IPS-NIHi7 (cell line): Measurements from ENCODE around the gene KDM3B.
"Not testable (repeated sequence)": the region's sequence is repeated elsewhere in the genome, so short reads cannot be mapped to it uniquely, and the experiment has no call there.

Experiments used
- DNase-seq: peaks from one replicate; pipeline ENCODE4 v3.0.0; 2012; ENCODE audit warnings: mixed read lengths; ENCODE audit errors: extremely low spot score

KDM3B gene

DNA sequence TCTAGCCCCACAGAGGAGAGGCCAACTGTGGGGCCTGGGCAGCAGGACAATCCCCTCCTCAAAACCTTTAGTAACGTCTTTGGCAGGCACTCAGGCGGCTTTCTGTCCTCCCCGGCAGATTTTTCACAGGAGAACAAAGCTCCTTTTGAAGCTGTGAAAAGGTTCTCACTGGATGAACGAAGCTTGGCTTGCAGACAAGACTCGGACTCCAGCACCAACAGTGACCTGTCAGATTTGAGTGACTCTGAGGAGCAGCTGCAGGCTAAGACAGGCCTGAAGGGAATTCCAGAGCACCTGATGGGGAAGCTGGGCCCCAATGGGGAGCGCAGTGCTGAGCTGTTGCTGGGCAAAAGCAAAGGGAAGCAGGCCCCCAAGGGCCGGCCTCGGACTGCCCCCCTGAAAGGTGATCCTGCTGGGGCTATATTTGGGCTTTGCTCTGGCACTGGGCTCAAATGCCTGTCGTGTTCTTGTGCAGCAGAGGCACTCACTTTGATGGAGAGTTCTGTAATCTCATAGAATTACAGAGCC lies 39.4 kb downstream of the KDM3B start:
- no peak for DNase-seq

DNA sequence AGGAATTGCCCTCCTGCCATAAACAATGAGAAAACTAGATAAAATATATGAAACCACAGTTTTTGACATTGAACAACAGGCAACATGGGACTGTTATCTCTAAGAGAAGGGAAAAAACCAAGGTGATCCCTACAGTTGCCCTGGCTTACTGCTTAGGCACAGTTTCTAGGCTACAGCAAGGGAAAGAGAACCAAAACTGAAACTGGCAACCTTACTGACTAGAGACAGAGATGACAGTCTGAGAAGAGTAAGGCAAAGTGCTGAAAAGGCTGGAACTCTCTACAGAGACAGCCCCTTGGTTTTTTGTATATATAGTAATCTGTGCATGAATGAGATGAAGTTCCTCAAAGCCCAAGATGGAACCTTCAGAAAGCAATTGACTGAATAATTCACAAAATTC lies 50.2 kb downstream of the KDM3B start:
- DNase-seq: no peak

DNA sequence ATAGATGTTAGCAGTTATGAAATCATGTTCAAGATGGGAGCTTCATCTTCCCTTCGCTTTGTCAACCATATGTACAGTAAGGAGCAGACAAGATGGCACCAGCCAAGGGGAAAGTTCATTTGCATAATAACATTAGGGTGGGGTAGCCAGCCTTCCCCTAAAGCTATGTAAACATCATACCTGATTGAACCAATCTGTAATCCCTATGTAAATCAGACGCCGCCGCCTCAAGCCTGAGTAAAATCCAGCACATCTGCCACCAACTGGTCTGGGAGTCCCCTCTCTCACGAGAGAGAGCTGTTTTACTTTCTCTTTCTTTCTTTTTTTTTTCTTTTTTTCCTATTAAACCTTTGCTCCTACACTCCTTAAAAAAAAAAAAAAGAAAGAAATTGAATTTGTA lies 55.5 kb downstream of the KDM3B start:
- no peak for DNase-seq

DNA sequence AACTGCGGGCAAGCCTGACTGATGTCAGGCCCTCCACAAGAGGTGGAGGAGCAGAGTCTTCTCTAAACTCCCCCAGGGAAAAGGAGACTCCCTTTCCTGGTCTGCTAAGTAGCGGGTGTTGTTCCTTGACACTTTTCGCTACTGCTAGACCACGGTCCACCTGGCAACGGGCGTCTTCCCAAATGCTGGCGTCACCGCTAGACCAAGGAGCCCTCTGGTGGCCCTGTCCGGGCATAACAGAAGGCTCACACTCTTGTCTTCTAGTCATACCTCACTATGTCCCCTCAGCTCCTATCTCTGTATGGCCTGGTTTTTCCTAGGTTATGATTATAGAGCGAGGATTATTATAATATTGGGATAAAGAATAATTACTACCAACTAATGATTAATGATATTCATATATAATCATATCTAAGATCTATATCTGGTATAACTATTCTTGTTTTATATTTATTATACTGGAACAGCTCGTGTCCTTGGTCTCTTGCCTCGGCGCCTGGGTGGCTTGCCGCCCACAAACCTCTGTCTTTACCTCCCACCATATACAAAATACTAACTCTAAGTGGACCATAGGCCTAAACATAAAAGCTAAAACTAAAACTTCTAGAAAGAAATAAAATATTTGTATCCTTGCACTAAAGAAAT lies 58.6 kb downstream of the KDM3B start:
- not testable (repeated sequence) for DNase-seq

DNA sequence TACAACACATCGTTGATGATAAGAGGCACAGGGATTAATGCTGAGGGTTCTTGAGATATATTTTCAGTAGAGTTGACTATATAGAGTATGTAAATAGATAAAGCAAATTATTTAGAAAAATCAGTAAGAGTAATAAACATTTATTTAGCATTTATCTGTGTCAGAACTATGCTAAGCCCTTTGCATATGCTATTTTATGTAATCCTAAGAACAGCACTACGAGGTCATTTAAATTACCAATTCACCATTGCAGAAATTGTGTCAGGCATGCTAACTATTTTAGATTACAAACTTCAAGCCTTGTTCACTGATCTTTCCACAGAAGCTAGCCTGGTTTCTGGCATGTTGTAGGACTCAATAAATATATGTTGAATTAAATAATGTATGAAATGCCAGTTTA lies 66.0 kb downstream of the KDM3B start:
- DNase-seq: no peak

DNA sequence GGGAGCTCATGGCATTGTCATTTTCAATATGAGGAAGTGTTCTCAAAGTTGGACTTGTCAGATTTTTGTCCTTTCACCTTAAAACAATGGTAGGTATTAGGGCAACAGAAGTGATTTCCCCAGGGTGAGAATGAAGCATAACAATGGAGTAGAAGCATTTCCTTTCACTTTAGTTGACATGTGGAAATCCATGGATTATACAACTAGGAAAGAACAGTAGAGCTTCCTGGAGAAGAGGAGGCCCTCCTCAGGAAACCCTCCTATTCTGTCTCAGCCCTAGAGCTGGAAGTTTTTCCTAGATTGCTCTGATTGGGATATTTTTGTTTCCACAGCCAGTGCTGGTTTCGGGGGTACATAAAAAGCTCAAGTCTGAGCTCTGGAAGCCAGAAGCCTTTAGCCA lies 72.6 kb downstream of the KDM3B start:
- no peak for DNase-seq

DNA sequence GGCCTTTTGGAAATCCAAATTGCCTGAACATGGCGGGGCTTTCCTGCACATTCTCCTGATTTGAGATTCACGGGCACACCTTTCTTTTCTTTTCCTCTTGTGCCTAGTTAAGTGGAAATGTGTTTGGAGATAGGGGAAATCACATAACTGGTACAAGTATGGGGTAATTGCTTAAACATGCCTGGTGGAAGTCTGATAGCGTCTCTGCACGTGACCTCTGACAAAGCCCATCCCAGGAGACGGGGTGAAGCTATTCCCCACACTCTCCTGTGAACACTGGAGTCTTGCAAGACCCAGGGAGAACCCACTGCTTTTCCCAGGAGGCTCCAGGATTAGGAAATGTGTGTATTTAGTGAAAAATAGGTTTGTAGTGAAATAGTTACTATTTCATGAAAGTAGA lies 83.5 kb downstream of the KDM3B start:
- no peak for DNase-seq

DNA sequence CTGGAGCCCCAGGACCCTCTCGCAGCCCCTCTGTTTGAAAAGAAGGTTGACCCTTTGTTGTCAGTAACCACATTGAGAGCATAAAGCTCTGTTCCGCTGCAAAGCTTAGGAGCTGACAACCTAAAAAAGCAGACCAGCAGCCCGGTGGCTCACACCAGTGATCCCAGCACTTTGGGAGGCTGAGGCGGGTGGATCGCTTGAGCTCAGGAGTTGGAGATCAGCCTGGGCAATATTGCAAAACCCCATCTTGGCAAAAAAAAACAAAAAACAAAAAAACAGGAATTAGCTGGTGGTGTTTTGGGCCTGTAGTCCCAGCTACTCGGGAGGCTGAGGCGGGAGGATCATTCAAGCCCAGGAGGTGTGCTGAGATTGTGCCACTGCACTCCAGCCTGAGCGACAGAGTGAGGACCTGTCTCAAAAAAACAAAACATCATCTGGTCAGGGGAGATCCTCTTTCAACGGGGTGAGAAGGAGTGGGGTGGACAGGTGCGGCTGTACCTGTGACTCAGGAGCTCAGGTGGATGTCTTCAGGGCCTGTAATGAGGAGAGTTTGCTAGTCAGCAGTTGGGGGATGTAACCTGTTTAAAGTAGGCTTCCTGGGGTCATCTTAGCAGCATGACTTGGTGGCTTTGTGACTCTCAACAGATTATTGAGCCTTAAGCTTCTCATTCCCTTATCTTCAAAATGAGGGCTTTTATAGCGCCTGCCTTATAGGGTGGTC lies 85.7 kb downstream of the KDM3B start:
- peak; percentile 38 for DNase-seq

DNA sequence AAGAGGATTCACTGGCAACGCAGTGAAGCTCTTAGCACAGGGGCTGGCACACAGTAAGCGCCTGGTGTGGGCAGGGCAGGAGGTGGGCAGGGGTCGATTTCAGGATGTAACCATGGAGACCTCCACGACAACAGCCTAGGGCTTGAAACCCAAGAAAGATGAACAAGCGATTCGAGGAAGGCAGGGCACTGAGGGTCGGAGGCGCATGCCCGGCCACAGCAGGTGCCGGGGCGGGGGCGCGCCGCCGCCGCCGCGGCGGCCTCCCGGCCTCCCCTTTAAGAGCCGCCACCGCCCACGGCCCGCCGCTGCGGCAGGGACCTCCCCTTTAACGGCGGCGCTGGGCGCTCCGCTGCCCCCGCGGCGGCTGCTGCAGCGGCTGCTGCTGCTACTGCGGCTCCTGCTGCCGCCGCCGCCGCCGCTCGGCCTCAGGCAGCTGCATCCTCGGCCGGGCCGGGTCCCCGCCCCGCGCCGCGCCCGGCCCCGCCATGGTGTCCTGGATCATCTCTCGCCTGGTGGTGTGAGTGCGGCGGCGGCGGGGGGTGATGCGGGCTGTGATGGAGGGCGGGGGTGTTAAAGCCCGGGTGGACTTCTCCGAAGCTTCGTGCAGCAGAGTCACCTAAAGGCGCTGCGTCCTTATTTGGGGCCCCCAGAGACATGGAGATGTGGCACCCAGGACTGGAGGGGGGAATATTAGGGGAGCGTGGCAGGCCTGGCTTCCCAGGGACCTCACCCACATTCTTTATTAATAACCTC lies 86.4 kb downstream of the KDM3B start, which contains the start of gene REEP2:
REEP2 (plus strand) TSS at position 334 of the 753 bp plus-strand sequence; CDS start at position 486, 152 bp downstream.
- DNase-seq: peak; percentile 93

DNA sequence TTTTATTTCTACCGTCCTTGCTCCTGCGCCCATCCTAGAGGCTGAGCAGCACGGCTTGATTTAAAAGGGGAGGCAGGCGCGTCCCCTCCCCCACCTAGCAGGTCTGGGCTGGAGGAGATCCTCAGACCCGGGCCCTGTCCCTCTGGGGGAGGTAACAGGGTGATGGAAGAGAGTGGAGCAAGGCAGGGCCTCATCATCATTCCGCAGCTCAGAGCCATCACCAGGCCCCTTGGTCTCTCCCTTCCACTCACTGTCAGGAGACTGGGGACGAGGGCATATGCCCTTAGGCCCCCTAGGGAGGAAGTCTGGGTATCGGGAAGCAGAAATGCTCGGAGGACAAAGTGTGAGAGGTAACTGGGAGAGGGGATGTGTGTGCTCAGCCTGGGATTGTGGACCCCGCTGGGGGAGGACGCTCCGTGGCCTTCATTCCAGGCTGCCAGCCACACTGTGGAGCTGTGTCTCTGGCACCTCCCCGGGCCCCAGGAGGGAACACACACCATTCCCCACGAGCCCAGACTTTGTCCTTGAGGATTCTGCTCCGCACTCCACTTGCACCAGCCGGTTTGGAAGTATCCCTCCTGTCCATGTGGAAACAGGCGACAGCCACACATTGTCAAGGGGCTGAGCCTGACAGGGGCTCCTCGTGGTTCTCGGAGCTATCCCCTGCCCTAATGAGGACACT lies 87.1 kb downstream of the KDM3B start:
- DNase-seq: peak; percentile 48

DNA sequence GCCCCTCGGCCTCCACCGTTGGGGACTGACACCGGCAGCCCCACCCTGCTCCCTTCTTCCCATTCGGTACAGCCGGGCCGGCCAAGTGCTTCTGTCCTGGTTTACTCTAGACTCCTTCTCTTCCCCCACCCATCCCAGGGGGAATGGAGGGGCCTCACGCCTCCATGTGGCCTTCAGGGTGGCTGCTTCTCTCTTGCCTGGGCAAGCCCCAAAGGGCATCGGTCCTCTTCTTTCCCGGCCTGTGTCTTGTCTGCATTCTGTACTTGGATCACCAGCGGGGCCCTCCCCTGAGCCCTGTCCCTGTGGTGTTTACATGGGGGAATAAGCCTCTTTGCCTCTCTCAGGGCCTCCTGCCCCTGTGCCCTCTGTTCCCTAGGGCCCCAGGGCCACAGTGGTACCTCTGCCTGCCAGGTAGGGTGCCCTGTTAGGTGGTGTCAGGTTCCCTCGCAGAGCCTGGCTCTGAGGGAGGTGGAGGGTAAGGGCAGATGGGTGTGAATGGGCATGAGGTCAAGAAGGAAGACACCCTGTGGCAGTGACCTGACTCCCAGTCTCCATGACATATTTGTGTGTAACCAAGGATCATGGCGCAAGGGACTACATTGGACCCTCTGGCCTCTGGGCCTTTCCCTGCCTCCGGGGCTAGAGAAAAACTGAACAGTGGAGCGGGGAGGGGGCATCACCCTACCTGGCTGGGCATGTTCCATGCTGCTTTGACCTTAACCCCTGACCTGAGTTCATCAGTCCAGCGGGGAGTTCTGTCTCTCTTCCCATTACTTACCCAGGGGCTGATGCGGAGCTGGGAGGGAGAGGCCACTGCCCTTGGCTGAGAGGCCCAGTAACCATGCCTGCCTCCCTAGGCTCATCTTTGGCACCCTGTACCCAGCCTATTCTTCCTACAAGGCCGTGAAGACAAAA lies 87.9 kb downstream of the KDM3B start:
- DNase-seq: no peak

DNA sequence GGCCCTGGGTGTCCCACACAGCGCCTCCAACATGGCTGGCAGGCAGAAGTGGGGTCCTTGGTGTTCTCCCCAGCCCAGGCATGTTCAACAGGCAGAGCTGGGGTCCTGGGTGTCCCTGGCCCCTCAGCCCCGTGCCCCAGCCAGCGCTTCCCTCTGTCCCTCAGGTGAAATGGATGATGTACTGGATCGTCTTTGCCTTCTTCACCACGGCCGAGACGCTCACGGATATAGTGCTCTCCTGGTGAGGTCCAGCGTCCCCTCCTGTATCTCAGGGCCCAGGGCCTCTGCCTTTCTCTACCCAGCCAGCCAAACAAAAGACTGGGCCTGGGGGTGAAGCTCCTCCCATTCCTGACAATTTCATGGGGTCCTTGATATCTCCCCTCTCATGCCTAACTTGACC lies 88.7 kb downstream of the KDM3B start:
- no peak for DNase-seq

DNA sequence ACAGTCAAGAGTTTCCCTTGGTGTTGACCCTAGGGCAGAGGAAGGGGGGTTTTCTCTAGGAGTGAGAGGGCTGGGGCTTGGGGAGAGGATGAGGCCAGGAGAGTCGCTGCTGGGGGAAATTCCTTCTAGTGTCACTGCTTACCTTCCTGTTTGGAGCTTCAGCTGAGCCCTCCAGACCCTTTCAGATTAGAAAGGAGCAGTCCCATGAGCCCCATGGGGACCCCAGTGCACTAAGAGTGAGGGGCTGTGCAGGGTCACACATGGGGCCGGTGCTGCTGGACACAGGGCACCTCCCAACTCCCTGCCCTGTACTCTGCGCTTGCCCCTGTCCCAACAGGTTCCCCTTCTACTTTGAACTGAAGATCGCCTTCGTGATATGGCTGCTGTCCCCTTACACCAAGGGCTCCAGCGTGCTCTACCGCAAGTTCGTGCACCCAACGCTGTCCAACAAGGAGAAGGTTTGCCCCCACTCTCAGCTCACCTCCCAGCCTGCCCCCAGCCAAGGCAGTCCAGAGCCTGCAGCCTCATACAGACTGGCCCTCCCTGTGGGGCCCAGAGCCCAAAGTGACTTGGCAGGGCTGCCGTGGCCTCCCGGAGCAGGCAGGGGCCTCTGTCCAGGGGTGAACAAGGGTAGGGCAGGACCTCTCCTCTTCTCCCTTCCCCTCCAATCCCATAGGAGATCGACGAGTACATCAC lies 91.7 kb downstream of the KDM3B start:
- no peak for DNase-seq

DNA sequence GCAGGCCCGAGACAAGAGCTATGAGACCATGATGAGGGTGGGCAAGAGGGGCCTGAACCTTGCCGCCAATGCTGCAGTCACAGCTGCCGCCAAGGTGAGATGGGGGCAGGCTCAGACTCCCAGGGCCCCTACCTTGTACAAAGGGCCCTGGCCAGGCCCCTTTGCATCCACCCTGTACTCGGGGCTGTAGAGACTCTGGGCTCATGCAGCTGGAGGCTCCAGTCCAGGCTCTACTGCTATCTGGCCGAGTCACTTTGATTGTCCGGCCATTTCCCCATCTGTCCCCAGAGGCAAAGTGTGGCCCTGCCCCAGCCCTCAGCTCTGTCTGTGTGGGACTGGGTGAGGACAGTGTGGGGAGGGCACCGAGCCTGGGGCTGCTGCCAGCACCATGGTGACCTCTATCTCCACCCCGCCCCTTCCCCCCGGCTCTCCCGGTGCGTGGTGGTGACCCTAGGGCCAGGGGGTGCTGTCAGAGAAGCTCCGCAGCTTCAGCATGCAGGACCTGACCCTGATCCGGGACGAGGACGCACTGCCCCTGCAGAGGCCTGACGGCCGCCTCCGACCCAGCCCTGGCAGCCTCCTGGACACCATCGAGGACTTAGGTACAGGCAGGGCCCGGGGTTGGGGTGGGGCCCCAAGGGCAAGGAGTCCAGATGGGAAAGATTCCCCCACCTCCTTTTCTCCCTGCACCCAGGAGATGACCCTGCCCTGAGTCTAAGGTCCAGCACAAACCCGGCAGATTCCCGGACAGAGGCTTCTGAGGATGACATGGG lies 92.5 kb downstream of the KDM3B start:
- no peak for DNase-seq

DNA sequence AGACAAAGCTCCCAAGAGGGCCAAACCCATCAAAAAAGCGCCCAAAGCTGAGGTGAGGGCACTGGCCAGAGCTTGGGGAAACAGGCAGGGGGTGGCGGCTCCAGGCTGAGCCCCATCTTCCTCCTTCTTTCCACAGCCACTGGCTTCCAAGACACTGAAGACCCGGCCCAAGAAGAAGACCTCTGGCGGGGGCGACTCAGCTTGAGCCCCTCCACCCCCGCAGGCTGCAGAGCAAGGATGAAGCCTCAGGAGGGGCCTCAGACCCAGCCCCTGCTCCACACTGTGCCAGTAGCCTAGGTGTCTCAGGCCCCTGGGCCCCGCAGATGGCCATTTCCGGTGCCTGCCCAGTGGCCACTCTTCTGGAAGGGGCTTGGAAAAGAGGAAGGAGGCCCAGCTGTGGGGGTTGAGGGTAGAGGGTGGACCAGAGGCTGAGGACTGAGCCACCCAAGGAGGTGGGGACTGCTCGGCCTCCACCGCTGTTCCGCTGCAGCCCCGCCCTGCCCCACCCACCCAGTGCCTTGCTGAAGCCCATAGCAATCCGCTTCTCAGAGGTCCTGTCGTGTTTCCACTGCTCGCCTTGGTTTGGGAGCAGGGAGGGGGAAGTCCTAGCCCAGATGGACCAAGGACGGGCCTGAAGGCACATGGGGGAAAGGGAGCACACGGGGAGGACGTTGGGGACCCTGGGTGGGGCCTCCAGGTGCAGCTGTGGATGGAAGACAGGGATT lies 93.2 kb downstream of the KDM3B start:
- no peak for DNase-seq

DNA sequence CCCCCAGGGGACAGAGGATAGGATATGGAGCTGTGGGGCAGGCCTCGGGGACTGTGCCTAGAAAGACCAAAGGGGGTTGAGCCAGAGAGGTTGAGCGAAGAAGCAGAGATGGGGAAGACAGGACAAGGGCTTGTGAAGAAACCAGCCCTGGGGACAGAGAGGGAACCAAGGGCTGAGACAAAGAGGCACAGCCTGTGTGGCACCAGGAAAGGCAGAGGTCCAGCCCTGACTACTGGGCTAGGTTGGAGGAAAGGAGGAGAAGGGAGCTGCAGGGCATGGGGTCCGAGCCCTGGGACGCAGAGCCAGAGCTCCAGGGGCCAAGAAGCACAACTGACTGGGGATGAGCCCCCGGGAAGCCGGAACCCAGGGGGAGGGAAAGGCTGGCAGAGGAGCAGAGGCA lies 95.6 kb downstream of the KDM3B start:
- DNase-seq: no peak

DNA sequence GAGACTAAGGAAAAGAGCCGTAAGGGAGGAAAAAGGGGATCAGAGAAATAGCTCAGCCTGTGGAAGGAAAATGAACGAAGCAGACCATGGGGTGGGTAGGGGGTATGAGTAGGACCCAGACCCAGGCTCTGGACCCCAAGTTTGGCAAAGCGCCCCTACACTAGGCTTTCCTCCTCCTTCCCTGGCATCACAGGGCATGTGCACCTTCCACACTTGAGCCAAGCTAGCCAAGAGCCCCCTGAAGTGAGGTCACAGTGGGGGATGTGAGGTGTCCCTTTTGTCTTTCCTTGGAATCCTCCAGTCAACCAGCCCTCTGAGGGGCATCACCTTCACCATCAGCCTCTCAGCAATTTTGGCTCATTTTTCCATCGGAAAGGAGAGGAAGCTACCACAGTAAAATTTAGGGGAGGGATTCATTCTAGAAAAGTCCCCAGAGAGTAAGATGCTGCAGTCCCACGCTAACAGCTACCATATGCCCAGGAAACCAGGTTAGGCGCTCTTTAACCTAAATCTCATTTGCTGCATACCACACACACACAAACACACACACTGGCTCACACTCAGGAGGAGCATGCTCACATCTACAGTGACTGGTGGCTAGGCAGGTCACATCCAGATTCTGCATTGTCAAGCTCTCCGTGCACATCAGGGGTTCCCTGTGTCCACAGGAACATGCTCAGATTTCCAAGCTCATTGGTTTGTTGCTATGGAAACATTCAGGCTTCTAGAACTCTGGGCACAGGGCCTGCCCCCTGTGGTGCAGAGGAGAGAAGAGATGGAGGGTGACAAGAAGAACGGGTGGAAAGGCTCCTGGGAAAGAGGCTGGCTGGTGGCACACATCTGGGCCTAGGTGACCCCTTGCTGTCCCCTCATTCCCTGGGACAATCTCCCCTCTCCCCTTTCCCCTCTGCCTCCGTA lies 96.3 kb downstream of the KDM3B start:
- no peak for DNase-seq
